Smooth muscle cell (in vitro differentiated cells): ENCODE results near the gene ACO2. TPM values are rescaled to one million over a fixed set of nuclear protein-coding genes. Genes with fewer than 3 reads are reported as not detected.

Experiments used
- DNase-seq: peaks from one replicate; lab custom pipeline; 2025; ENCODE audit not compliant: unreplicated experiment; lab: John Stamatoyannopoulos, UW
- H2AFZ ChIP-seq: fragments of 200-600 bp; sonication (generic); 2 replicates; pipeline ENCODE4 v1.6.0; 2016; ENCODE audit warnings: antibody characterized with exemption, low read depth, mild to moderate bottlenecking
- H3F3A ChIP-seq: fragments of 200-600 bp; sonication (generic); 2 replicates; pipeline ENCODE4 v1.6.0; 2017; ENCODE audit warnings: antibody characterized with exemption, low read depth
- H3K27ac ChIP-seq: fragments of 200-600 bp; sonication (generic); 2 replicates; pipeline ENCODE4 v1.5.1; 2016; ENCODE audit warnings: low read depth, mild to moderate bottlenecking
- H3K27me3 ChIP-seq: fragments of 200-600 bp; sonication (generic); 2 replicates; pipeline ENCODE4 v1.6.1; 2016; ENCODE audit warnings: low read depth, mild to moderate bottlenecking
- H3K36me3 ChIP-seq: fragments of 200-600 bp; sonication (generic); 2 replicates; pipeline ENCODE4 v1.5.1; 2016; ENCODE audit warnings: low read depth
- H3K4me1 ChIP-seq: fragments of 200-600 bp; sonication (generic); 2 replicates; pipeline ENCODE4 v1.5.1; 2016; ENCODE audit warnings: low read depth
- H3K4me2 ChIP-seq: fragments of 200-600 bp; sonication (generic); 2 replicates; pipeline ENCODE4 v1.6.0; 2016; ENCODE audit warnings: mild to moderate bottlenecking
- H3K4me3 ChIP-seq: fragments of 200-600 bp; sonication (generic); 2 replicates; pipeline ENCODE4 v1.5.1; 2016; ENCODE audit warnings: mild to moderate bottlenecking
- H3K79me2 ChIP-seq: fragments of 200-600 bp; sonication (generic); 2 replicates; pipeline ENCODE4 v1.6.0; 2016; ENCODE audit warnings: low read depth, mild to moderate bottlenecking
- H3K9ac ChIP-seq: fragments of 200-600 bp; sonication (generic); 2 replicates; pipeline ENCODE4 v1.6.0; 2016; ENCODE audit warnings: low read depth
- H3K9me3 ChIP-seq: fragments of 200-600 bp; sonication (generic); replicated peaks from 2 replicates; pipeline ENCODE4 v1.5.1; 2016; ENCODE audit warnings: low read depth
- H4K20me1 ChIP-seq: fragments of 200-600 bp; sonication (generic); 2 replicates; pipeline ENCODE4 v1.6.0; 2016; ENCODE audit warnings: low read depth
- WGBS: methylation state at CpG from one replicate; pipeline ENCODE4 v1.1.7; 2016; ENCODE audit warnings: low lambda C conversion rate; 5-methylcytosine and 5-hydroxymethylcytosine counted together
- polyA plus RNA-seq: library from polyadenylated mRNA; unstranded; fragments of >200 nt; fragmentation: Nextera tagmentation; extraction: Ambion mirVana; gene quantifications from 2 replicates; pipeline ENCODE4 v1.2.1, GENCODE V29; 2016
- total RNA-seq: library from RNA; depleted of rRNA; stranded (reverse); fragments of >200 nt; gene quantifications from 2 replicates; pipeline ENCODE4 v1.2.3, GENCODE V29; 2014
- TF ChIP-seq, protein P1 (sequence below): fragments of 200-600 bp; sonication (generic); IDR thresholded peaks from 2 replicates; pipeline ENCODE4 v1.5.1; 2017; ENCODE audit warnings: borderline replicate concordance, mild to moderate bottlenecking, antibody characterized with exemption; ENCODE audit not compliant: insufficient read depth, poor library complexity, severe bottlenecking

ACO2 gene
- total and polyA plus RNA-seq, 2 experiments from 2014 or later, result 33.0 to 72.1 TPM

DNA sequence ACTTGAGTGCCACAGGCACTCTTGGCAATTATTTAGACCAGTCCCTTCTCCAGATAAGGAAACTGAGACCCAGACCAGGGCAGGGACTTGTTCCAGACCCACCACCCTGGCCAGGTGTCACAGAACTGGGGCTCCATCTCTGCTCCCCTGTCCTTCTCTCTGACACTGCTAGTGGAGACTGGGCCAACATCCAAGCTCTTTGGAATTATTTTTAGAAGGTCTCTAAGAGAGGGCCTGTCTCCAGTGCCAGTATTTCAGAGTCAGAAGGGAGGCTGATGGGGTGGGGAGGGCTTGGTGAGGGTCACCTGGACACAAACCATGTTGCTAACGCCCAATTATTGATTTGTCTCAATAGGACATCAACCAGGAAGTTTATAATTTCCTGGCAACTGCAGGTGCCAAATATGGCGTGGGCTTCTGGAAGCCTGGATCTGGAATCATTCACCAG is 42.6 kb downstream of the ACO2 start:
- Histone ChIP-seq H3K4me1 (peaks cover 12% of the 10 kb centered on the region), H3K9ac (no peak overlapping the region), H4K20me1 (peaks cover 16% of the 10 kb centered on the region), H3K36me3 (no peaks in the 10 kb centered on the region), H3K79me2 (no peaks in the 10 kb centered on the region), H3K9me3 (no peaks in the 10 kb centered on the region), H2AFZ (no peak overlapping the region), H3K27ac (no peak overlapping the region), H3K27me3 (no peaks in the 10 kb centered on the region), H3F3A (no peaks in the 10 kb centered on the region), H3K4me3 (no peak overlapping the region), H3K4me2 (no peak overlapping the region)
- 97% methylated on average over 2 of the region's 2 CpGs for WGBS
- TF ChIP-seq, protein P1, sequence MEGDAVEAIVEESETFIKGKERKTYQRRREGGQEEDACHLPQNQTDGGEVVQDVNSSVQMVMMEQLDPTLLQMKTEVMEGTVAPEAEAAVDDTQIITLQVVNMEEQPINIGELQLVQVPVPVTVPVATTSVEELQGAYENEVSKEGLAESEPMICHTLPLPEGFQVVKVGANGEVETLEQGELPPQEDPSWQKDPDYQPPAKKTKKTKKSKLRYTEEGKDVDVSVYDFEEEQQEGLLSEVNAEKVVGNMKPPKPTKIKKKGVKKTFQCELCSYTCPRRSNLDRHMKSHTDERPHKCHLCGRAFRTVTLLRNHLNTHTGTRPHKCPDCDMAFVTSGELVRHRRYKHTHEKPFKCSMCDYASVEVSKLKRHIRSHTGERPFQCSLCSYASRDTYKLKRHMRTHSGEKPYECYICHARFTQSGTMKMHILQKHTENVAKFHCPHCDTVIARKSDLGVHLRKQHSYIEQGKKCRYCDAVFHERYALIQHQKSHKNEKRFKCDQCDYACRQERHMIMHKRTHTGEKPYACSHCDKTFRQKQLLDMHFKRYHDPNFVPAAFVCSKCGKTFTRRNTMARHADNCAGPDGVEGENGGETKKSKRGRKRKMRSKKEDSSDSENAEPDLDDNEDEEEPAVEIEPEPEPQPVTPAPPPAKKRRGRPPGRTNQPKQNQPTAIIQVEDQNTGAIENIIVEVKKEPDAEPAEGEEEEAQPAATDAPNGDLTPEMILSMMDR, result no peak
- DNase-seq, result no peak

DNA sequence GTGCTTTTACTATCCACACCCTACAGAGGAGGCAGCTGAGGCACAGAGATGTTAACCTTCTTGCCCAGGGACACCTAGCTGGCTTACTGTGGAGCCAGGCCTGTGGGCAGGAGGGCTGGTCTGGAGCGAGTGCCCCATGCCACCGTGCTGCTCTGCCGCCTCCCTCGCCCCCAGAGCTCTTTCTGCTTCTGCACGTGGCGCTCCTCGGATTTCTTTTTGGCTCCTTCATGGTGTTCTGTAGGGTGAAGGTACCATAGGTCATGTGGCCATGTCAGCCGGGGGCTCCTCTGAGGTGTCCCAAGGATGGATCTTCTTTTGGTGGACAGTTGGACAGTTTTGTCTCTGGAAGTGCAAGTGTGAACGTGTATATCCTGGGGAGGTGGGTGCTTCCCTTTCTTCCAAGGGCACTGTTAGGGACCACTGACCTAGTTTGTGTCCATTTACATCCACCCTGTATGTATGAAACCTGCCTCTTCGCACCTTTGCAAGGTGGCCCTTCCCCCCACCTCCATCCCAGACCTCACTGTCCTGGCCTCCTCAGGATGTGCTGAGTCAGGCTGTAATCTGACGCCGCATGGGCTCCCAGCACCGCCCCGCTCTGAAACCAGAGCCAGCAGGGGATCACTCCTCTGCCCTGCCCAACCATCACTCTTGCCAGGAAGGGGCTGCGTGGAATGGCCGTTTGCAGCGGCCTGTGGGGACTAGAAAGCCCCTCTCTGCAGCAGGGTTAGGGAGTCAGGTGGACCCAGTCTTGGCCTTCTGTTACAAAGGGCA is 43.7 kb downstream of the ACO2 start:
- H3K4me2 ChIP-seq, result peak overlapping the region; percentile 61

DNA sequence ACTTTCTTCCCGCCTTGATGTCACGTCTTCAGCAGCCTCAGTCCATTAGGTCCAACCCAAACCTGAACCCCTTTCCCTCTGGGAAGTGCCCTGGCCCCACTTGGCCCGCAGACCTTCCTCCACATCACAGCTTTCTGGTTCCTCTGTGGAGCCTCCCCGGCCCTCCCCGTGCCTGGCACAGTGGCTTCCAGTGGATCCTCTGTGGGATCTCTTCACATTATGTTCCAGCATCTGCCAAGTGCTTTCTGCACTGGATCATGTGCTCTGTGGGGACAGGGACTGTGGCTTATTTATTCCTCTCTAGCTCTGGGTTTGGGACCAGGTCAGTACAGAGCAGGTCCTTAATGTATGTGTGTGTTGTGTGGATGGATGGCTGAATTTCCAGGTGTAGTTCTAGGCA is 44.5 kb downstream of the ACO2 start:
- Histone ChIP-seq H3F3A (no peaks in the 10 kb centered on the region), H3K36me3 (no peaks in the 10 kb centered on the region), H3K4me3 (no peak overlapping the region), H3K9ac (no peak overlapping the region), H3K4me1 (peaks cover 12% of the 10 kb centered on the region), H3K27me3 (no peaks in the 10 kb centered on the region), H3K4me2 (no peak overlapping the region), H4K20me1 (peaks cover 8% of the 10 kb centered on the region), H3K27ac (no peak overlapping the region), H3K79me2 (no peaks in the 10 kb centered on the region), H2AFZ (no peak overlapping the region), H3K9me3 (no peaks in the 10 kb centered on the region)
- no peak for DNase-seq
- TF ChIP-seq, protein P1, result no peak
- 76% methylated on average over 5 of the region's 5 CpGs for WGBS

More for the DNA sequence above, 43.7 kb downstream of the ACO2 start:
- Histone ChIP-seq H3K4me3 (no peak overlapping the region), H2AFZ (no peak overlapping the region), H3K9ac (no peak overlapping the region), H4K20me1 (peaks cover 5% of the 10 kb centered on the region), H3K4me1 (peaks cover 12% of the 10 kb centered on the region), H3F3A (no peaks in the 10 kb centered on the region), H3K36me3 (no peaks in the 10 kb centered on the region), H3K9me3 (no peaks in the 10 kb centered on the region), H3K27me3 (no peaks in the 10 kb centered on the region), H3K79me2 (no peaks in the 10 kb centered on the region), H3K27ac (peak overlapping the region; percentile 31)
- 48% methylated on average over 17 of the region's 17 CpGs for WGBS
- TF ChIP-seq, protein P1, result no peak
- peak; percentile 18 for DNase-seq

DNA sequence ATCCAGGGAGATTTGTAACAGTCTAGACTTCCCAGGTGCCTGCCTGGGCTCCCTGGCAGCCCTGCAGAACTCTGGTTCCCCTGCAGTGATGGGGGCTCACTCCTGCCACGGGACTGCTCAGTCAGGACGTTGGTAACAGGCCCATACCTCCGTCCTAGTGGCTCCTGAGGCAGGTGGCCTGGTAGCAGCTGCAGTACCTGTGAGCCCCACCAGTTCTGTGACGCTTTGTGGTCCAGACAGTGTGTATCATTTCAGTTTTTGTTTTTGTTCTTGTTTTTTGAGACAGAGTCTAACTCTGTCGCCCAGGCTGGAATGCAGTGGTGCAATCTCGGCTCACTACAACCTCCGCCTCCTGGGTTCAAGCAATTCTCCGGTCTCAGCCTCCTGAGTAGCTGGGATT is 47.5 kb downstream of the ACO2 start:
- H3K27me3 ChIP-seq, result no peaks in the 10 kb centered on the region
- H3K79me2 ChIP-seq, result no peaks in the 10 kb centered on the region
- H3K9me3 ChIP-seq, result no peaks in the 10 kb centered on the region
- 92% methylated on average over 8 of the region's 8 CpGs for WGBS
- DNase-seq, result no peak
- H3K36me3 ChIP-seq, result no peaks in the 10 kb centered on the region
- H3K27ac ChIP-seq, result no peak overlapping the region
- H2AFZ ChIP-seq, result no peak overlapping the region
- H3K4me3 ChIP-seq, result no peak overlapping the region
- H3K9ac ChIP-seq, result no peak overlapping the region
- peaks cover 12% of the 10 kb centered on the region for H3K4me1 ChIP-seq
- TF ChIP-seq, protein P1, result no peak
- no peak overlapping the region for H3K4me2 ChIP-seq
- peaks cover 8% of the 10 kb centered on the region for H4K20me1 ChIP-seq
- H3F3A ChIP-seq, result no peaks in the 10 kb centered on the region
